Ovary (tissue), 3 donors: ENCODE results near the gene DOCK2.

ENCODE experiments used
- POLR2A ChIP-seq: fragments of 450-650 bp; IDR thresholded peaks from one replicate; pipeline ENCODE4 v1.6.1; 2017; ENCODE audit warnings: antibody characterized with exemption, mild to moderate bottlenecking, moderate library complexity
- TF ChIP-seq, protein P1 (sequence below), 3 donors: fragments of 450-650 bp in 2 of 3; fragments of 200-600 bp in 1 of 3; IDR thresholded peaks; one replicate each; pipeline versions ENCODE4 v1.5.1 to v1.8.0; 2016 to 2022; ENCODE audit warnings: antibody characterized with exemption in 3 of 3, mild to moderate bottlenecking in 1 of 3
- donor health status: DM: no; HTN: no; CAD: no.

DNA sequence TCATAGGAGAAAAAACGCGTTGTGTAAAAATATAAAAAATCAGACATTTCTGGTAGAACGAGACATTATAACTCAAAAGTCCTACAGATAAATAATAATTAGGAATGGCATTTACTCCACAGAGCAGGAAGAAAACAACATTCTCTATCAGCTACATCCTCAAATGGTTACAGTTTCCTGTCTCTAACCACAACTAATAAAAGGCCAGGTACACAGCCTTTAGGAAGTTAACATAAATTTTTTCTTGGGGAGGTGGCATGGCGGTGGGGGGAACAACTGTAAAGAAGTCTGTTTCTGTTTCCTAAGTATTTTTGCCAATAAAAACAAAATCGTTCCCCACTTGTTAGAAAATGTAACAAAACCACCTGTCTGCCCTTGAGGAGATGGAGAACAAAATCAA, 298.7 kb downstream of the DOCK2 start:
- TF ChIP-seq, protein P1, sequence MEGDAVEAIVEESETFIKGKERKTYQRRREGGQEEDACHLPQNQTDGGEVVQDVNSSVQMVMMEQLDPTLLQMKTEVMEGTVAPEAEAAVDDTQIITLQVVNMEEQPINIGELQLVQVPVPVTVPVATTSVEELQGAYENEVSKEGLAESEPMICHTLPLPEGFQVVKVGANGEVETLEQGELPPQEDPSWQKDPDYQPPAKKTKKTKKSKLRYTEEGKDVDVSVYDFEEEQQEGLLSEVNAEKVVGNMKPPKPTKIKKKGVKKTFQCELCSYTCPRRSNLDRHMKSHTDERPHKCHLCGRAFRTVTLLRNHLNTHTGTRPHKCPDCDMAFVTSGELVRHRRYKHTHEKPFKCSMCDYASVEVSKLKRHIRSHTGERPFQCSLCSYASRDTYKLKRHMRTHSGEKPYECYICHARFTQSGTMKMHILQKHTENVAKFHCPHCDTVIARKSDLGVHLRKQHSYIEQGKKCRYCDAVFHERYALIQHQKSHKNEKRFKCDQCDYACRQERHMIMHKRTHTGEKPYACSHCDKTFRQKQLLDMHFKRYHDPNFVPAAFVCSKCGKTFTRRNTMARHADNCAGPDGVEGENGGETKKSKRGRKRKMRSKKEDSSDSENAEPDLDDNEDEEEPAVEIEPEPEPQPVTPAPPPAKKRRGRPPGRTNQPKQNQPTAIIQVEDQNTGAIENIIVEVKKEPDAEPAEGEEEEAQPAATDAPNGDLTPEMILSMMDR (IDR thresholded peaks at IDR 0.05), result no peak
- TF ChIP-seq POLR2A, result no peak
